Skeletal muscle cell (primary cell): ENCODE data around the gene ZDHHC22.

Experiments used
- DNase-seq: peaks from one replicate; pipeline ENCODE4 v3.0.0-alpha.2; 2010; ENCODE audit warnings: low read depth
- H3K4me3 ChIP-seq: 2 replicates; pipeline ENCODE4 v1.5.1; 2011; ENCODE audit warnings: low read depth, mild to moderate bottlenecking, control low read depth, low read length, moderate library complexity

Gene ZDHHC22

GRCh38 chr14:77110286-77110685, 31.3 kb downstream of the ZDHHC22 start:
- no peak for DNase-seq
- no peak overlapping the region for H3K4me3 ChIP-seq

- H3K4me3 ChIP-seq, result no peak overlapping the region
- DNase-seq, result no peak
Measured at GRCh38 chr14:77109656-77110055, 31.9 kb downstream of the ZDHHC22 start.

GRCh38 chr14:77108753-77109152, 32.8 kb downstream of the ZDHHC22 start:
- H3K4me3 ChIP-seq, result no peak overlapping the region
- DNase-seq, result no peak

- DNase-seq, result no peak
- H3K4me3 ChIP-seq, result no peak overlapping the region
Measured at GRCh38 chr14:77107228-77107627, 34.4 kb downstream of the ZDHHC22 start.

GRCh38 chr14:77106666-77107065, 34.9 kb downstream of the ZDHHC22 start:
- H3K4me3 ChIP-seq, result no peak overlapping the region
- DNase-seq, result no peak

GRCh38 chr14:77105145-77105939, 36.2 kb downstream of the ZDHHC22 start:
- DNase-seq, result no peak
- H3K4me3 ChIP-seq, result no peak overlapping the region

GRCh38 chr14:77104393-77104792, 37.2 kb downstream of the ZDHHC22 start:
- no peak for DNase-seq
- no peak overlapping the region for H3K4me3 ChIP-seq

- no peak for DNase-seq
- H3K4me3 ChIP-seq, result no peak overlapping the region
Measured at GRCh38 chr14:77103951-77104350, 37.6 kb downstream of the ZDHHC22 start.

GRCh38 chr14:77103475-77103874, 38.1 kb downstream of the ZDHHC22 start:
- H3K4me3 ChIP-seq, result no peak overlapping the region
- DNase-seq, result no peak

- H3K4me3 ChIP-seq, result no peak overlapping the region
- no peak for DNase-seq
Measured at GRCh38 chr14:77102154-77102553, 39.4 kb downstream of the ZDHHC22 start.

GRCh38 chr14:77100961-77101360, 40.6 kb downstream of the ZDHHC22 start:
- no peak overlapping the region for H3K4me3 ChIP-seq
- DNase-seq, result no peak

- DNase-seq, result peak; percentile 49
- H3K4me3 ChIP-seq, result peak overlapping the region; percentile 81
Measured at GRCh38 chr14:77099425-77100167, 42.0 kb downstream of the ZDHHC22 start.

- no peak for DNase-seq
- H3K4me3 ChIP-seq, result peak overlapping the region; percentile 81
Measured at GRCh38 chr14:77098529-77099353, 42.9 kb downstream of the ZDHHC22 start.

GRCh38 chr14:77097700-77098528, 43.7 kb downstream of the ZDHHC22 start, which contains the start of gene CIPC:
TSS of gene CIPC (plus strand) at chr14:77098258. CDS start at chr14:77105709, 7,451 bp downstream.
- peak within 1 kb of the TSS; percentile 81 for H3K4me3 ChIP-seq
- DNase-seq, result peak; percentile 96

- peak overlapping the region; percentile 81 for H3K4me3 ChIP-seq
- DNase-seq, result no peak
Measured at GRCh38 chr14:77097006-77097699, 44.4 kb downstream of the ZDHHC22 start.

- DNase-seq, result peak; percentile 41
- H3K4me3 ChIP-seq, result no peak overlapping the region
Measured at GRCh38 chr14:77094672-77095284, 46.8 kb downstream of the ZDHHC22 start.

GRCh38 chr14:77092676-77093075, 48.9 kb downstream of the ZDHHC22 start:
- H3K4me3 ChIP-seq, result no peak overlapping the region
- DNase-seq, result no peak

GRCh38 chr14:77091518-77091917, 50.1 kb downstream of the ZDHHC22 start:
- DNase-seq, result no peak
- H3K4me3 ChIP-seq, result no peak overlapping the region
